Activated CD8-positive, alpha-beta memory T cell treated with anti-CD3 and anti-CD28 coated beads for 1 hour (primary cell): Measurements from ENCODE around the gene SPATA24.
"Not testable (repeated sequence)": the region's sequence is repeated elsewhere in the genome, so short reads cannot be mapped to it uniquely, and the experiment has no call there.

Experiments used
- DNase-seq, 2 donors: peaks; one replicate each; pipeline ENCODE4 v3.0.0-alpha.2; 2020; ENCODE audit warnings: low read depth in 1 of 2; ENCODE audit errors: extremely low read depth in 1 of 2

The SPATA24 gene

DNA sequence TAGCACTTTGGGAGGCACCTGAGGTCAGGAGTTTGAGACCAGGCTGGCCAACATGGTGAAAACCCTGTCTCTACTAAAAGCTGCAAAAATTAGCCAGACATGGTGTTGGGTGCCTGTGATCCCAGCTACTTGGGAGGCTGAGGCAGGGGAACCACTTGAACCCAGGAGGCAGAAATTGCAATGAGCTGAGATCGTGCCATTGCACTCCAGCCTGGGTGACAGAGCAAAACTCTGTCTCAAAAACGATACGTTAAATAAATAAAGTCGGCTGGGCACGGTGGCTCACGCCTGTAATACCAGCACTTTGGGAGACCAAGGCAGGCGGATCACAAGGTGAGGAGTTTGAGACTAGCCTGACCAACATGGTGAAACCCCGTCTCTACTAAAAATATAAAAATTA lies 48.0 kb downstream of the SPATA24 start:
- DNase-seq = not testable (repeated sequence)

DNA sequence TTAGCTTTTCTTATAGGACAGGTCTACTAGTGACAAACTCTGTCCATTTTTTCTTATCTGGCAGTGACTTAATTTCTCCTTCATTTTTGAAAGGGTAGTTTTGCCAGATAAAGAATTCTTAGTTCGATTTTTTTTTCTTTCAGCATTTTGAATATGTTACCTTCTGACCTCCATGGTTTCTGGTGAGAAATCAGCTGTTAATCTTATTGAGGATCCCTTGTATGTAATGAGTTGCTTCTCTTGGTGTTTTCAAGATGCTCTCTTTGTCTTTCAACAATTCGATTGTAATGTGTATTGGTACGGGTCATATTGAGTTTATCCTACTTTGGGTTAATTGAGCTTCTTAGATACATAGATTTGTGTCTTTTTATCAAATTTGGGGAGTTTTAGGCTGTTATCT lies 49.7 kb downstream of the SPATA24 start:
- DNase-seq = no peak

DNA sequence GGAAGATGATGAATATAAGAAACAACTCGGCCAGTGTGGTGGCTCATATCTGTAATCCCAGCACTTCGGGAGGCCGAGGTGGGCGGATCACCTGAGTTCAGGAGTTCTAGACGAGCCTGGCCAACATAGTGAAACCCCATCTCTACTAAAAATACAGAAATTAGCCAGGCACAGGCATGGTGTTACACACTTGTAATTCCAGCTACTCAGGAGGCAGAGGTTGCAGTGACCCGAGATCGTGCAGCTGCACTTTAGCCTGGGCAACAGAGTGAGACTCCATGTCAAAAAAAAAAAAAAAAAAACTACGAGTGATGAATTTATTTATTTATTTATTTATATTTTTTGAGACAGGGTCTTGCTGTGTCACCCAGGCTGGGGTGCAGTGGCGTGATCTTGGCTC lies 56.0 kb downstream of the SPATA24 start:
- DNase-seq = not testable (repeated sequence)
